Kidney (tissue), 14 donors: ENCODE data around the gene EEF1AKMT1. TPM values are rescaled to one million over a fixed set of nuclear protein-coding genes. Genes with fewer than 3 reads are reported as not detected.

Source experiments
- DNase-seq, 5 donors: peaks; one replicate each; pipeline ENCODE4 v3.0.0-alpha.2; 2013 to 2020
- FAIRE-seq: peaks from 2 replicates; lab custom pipeline; 2012; peaks lifted over from hg19 to GRCh38; lab: Jason Lieb, UNC
- H3K27ac ChIP-seq, 2 donors: one replicate each; pipeline ENCODE4 v1.7.0; 2013; ENCODE audit warnings: low read depth in 2 of 2, low read length in 2 of 2, inconsistent platforms in 1 of 2
- H3K27me3 ChIP-seq: one replicate; pipeline ENCODE4 v1.7.1; 2013; ENCODE audit warnings: low read length, inconsistent platforms; ENCODE audit not compliant: control insufficient read depth, insufficient read depth
- H3K36me3 ChIP-seq, 3 donors: one replicate each; pipeline versions ENCODE4 v1.7.0 to v1.7.1; 2013; ENCODE audit warnings: low read length in 3 of 3, control low read depth in 1 of 3, inconsistent platforms in 1 of 3; ENCODE audit not compliant: insufficient read depth in 3 of 3, control insufficient read depth in 2 of 3
- H3K4me1 ChIP-seq, 3 donors: one replicate each; pipeline versions ENCODE4 v1.7.0 to v1.7.1; 2013; ENCODE audit warnings: low read length in 3 of 3, inconsistent platforms in 1 of 3, low read depth in 1 of 3; ENCODE audit not compliant: control insufficient read depth in 2 of 3, insufficient read depth in 2 of 3
- H3K4me3 ChIP-seq, 3 donors: one replicate each; pipeline versions ENCODE4 v1.7.0 to v1.8.1; 2013; ENCODE audit warnings: low read length in 3 of 3, control low read depth in 1 of 3, inconsistent platforms in 1 of 3
- H3K9ac ChIP-seq, 3 donors: one replicate each; pipeline versions ENCODE4 v1.7.0 to v1.7.1; 2013; ENCODE audit warnings: low read length in 3 of 3, control low read depth in 1 of 3, inconsistent platforms in 1 of 3
- H3K9me3 ChIP-seq, 3 donors: one replicate each; pipeline versions ENCODE4 v1.7.0 to v1.7.1; 2013; ENCODE audit warnings: low read length in 3 of 3, control low read depth in 1 of 3, inconsistent platforms in 1 of 3; ENCODE audit not compliant: control insufficient read depth in 2 of 3, insufficient read depth in 1 of 3
- intact Hi-C: fragments of 100-400 bp; cut with DNase I; formaldehyde crosslinking; loops from one replicate; pipeline ENCODE4 v1.11.1; 2022
- polyA plus RNA-seq: library from polyadenylated mRNA; stranded (reverse); fragments of 350-450 nt; fragmentation: Illumina TruSeq; extraction: RNeasy Lipid Tissue Mini Kit (QIAGEN cat#74804); gene quantifications from one replicate; pipeline ENCODE4 v1.2.3, GENCODE V29; 2014; ENCODE audit warnings: low read depth, low replicate concordance; ENCODE audit not compliant: insufficient read depth
- total RNA-seq: library from RNA; stranded (reverse); fragmentation: NEBNext Ultra II Directional; extraction: Animal tissue kit (Norgen Biotek cat#: 25700); gene quantifications from one replicate; pipeline ENCODE4 v1.2.1, GENCODE V29; 2021
- TF ChIP-seq, protein P1 (sequence below): IDR thresholded peaks from 3 replicates; pipeline ENCODE4 v1.5.1; 2012; ENCODE audit warnings: mild to moderate bottlenecking, moderate library complexity, borderline replicate concordance; ENCODE audit not compliant: insufficient read depth; ENCODE audit errors: extremely low read depth
- donor health status: control.
- donor health status: control.
- donor health status: control.
- donor health status: control.
- donor health status: control.
- donor health status: DM: yes; HTN: yes; CAD: no.
- donor health status: Normal renal cell carcinoma (clear cell type).

The EEF1AKMT1 gene
- total and polyA plus RNA-seq, 2 donors from 2014 or later, result 10.7 to 16.6 TPM

GRCh38 chr13:20778311-20778710 lies 4.5 kb upstream of the EEF1AKMT1 start:
- Histone ChIP-seq H3K4me3 (no peak overlapping the region), H3K27me3 (no peaks in the 10 kb centered on the region), H3K27ac (no peak overlapping the region), H3K9ac (no peak overlapping the region), H3K36me3 (peaks cover 0 to 2% (median 0%) of the 10 kb centered on the region in 3 donors), H3K4me1 (no peaks in the 10 kb centered on the region), H3K9me3 (no peaks in the 10 kb centered on the region)
- intact Hi-C loops, result no loop called here
- FAIRE-seq, result no peak
- TF ChIP-seq, protein P1, sequence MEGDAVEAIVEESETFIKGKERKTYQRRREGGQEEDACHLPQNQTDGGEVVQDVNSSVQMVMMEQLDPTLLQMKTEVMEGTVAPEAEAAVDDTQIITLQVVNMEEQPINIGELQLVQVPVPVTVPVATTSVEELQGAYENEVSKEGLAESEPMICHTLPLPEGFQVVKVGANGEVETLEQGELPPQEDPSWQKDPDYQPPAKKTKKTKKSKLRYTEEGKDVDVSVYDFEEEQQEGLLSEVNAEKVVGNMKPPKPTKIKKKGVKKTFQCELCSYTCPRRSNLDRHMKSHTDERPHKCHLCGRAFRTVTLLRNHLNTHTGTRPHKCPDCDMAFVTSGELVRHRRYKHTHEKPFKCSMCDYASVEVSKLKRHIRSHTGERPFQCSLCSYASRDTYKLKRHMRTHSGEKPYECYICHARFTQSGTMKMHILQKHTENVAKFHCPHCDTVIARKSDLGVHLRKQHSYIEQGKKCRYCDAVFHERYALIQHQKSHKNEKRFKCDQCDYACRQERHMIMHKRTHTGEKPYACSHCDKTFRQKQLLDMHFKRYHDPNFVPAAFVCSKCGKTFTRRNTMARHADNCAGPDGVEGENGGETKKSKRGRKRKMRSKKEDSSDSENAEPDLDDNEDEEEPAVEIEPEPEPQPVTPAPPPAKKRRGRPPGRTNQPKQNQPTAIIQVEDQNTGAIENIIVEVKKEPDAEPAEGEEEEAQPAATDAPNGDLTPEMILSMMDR, result no peak
- DNase-seq, result no peak

- DNase-seq (no peak), FAIRE-seq (no peak)
- TF ChIP-seq, protein P1, result no peak
- Histone ChIP-seq H3K36me3 (no peaks in the 10 kb centered on the region), H3K27me3 (no peaks in the 10 kb centered on the region), H3K27ac (no peak overlapping the region), H3K9ac (no peak overlapping the region), H3K4me1 (peaks cover 0 to 7% (median 5%) of the 10 kb centered on the region in 3 donors), H3K9me3 (no peaks in the 10 kb centered on the region), H3K4me3 (no peak overlapping the region)
- intact Hi-C loops, result no loop called here
These were observed 3.0 kb upstream of the EEF1AKMT1 start for GRCh38 chr13:20776751-20777150.

DNA sequence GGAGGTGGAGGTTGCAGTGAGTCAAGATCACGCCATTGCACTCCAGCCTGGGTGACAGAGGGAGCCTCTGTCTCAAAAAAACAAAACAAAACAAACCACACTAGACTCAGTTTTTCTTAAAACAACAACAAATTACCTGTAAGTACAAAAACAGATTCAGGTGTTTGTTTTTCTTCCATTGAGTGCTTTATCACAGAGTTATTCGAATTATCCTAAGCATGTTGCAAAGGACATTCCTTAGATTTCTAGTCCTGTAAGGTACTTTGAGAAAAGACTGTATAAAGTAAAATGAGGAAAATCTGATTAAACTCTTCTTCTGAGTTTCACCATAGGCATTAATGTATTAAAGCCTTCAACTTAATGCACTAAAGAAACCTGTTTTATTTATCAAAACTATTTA lies 2.2 kb upstream of the EEF1AKMT1 start:
- Histone ChIP-seq H3K27me3 (no peaks in the 10 kb centered on the region), H3K36me3 (no peaks in the 10 kb centered on the region), H3K4me1 (peaks cover 0 to 7% (median 5%) of the 10 kb centered on the region in 3 donors), H3K4me3 (no peak overlapping the region), H3K27ac (no peak overlapping the region), H3K9ac (no peak overlapping the region), H3K9me3 (no peaks in the 10 kb centered on the region)
- intact Hi-C loops, result no loop called here
- no peak for FAIRE-seq
- TF ChIP-seq, protein P1, result no peak
- DNase-seq, result no peak

DNA sequence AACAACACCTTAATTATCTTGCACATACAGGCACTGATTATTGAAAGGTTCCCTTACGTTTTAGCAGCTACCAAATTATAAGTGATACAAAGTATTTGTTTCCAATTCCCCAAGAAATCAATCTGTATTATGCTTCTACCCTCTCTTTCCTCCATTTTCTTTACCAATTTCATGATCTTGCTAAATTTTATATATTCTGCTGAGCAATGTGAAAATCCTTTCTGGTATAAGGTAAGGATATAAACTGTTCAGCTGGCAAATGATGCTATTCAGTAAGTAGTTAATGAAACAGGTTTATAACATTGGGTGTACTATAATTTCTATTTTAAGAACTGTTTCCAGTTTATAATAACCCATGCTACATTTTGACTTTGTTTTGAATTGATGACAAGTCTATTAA lies 985 bp upstream of the EEF1AKMT1 start:
- Histone ChIP-seq H3K27ac (no peak overlapping the region), H3K36me3 (no peaks in the 10 kb centered on the region), H3K9me3 (peaks cover 0 to 1% (median 0%) of the 10 kb centered on the region in 3 donors), H3K4me1 (peaks cover 0 to 7% (median 5%) of the 10 kb centered on the region in 3 donors), H3K4me3 (no peak overlapping the region), H3K27me3 (no peaks in the 10 kb centered on the region), H3K9ac (no peak overlapping the region)
- FAIRE-seq, result no peak
- intact Hi-C loops, result no loop called here
- no peak for DNase-seq
- TF ChIP-seq, protein P1, result no peak
